IPS DF 19.7 (cell line): ENCODE measurements around the gene FDPS.
"Not testable (repeated sequence)": the region's sequence is repeated elsewhere in the genome, so short reads cannot be mapped to it uniquely, and the experiment has no call there.

Source experiments
- DNase-seq: peaks from one replicate; pipeline ENCODE4 v3.0.0-alpha.2; 2013; ENCODE audit warnings: low read depth, low spot score

Gene FDPS

GRCh38 chr1:155320252-155320651 lies 11.6 kb downstream of the FDPS start:
- DNase-seq, result no peak

- no peak for DNase-seq
Measured at GRCh38 chr1:155320661-155321617, 12.3 kb downstream of the FDPS start, which contains the start of gene RUSC1. TSS of gene RUSC1 (plus strand) at chr1:155320894. CDS start at chr1:155321774, 880 bp downstream.

GRCh38 chr1:155321639-155322503 lies 13.2 kb downstream of the FDPS start:
- no peak for DNase-seq

GRCh38 chr1:155322571-155322952 lies 13.9 kb downstream of the FDPS start:
- no peak for DNase-seq

- no peak for DNase-seq
Measured at GRCh38 chr1:155322953-155323728, 14.5 kb downstream of the FDPS start.

DNA sequence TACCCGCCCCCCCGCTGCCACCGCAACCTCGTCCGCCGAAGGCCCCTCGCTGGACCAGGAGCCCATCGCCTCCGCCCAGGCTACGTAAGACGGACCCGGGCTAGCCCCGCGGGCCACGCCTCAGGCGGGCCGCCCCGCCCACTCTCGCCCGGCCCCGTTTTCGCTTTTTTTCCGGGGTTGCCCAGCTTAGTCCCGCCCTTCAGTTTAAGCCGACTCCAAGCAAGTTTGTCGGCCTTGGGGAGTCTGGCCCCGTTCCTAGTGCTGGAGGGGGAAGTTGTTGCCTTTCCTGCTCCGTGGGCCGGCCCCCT lies 15.0 kb downstream of the FDPS start:
- no peak for DNase-seq

DNA sequence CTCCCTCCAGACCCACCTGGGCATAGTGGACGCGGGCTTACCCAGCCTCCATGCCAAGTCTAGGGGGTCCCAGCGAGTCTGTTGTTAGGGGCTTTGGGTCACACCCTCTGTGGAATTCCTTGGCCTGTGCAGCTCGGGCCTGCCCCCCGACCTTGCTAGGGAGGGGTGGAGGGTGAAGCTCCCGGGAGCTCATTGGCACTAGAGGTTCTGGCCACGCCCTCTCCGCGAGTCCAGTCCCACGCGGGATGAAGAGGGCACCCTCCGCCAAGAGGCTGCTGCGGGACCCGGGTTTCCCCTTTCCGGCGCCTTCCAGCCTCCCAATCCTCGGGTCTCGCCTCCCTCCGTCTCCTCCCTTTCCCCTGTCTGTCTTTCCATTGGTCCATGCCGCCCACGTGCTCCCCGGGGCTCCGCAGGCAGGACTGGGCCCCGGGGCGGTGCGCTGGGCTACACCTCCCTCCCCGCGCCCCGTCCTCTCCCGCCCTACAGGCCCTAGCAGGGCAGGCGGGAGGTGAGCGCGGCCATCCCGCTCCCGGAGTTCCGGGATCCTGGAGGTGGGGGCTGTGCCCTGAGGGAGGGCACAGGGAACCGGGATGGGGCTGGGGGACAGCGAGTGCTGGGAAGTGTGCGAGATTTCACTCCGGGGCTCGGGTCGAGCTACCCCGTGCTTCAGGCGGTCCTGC lies 15.5 kb downstream of the FDPS start:
- peak; percentile 75 for DNase-seq

DNA sequence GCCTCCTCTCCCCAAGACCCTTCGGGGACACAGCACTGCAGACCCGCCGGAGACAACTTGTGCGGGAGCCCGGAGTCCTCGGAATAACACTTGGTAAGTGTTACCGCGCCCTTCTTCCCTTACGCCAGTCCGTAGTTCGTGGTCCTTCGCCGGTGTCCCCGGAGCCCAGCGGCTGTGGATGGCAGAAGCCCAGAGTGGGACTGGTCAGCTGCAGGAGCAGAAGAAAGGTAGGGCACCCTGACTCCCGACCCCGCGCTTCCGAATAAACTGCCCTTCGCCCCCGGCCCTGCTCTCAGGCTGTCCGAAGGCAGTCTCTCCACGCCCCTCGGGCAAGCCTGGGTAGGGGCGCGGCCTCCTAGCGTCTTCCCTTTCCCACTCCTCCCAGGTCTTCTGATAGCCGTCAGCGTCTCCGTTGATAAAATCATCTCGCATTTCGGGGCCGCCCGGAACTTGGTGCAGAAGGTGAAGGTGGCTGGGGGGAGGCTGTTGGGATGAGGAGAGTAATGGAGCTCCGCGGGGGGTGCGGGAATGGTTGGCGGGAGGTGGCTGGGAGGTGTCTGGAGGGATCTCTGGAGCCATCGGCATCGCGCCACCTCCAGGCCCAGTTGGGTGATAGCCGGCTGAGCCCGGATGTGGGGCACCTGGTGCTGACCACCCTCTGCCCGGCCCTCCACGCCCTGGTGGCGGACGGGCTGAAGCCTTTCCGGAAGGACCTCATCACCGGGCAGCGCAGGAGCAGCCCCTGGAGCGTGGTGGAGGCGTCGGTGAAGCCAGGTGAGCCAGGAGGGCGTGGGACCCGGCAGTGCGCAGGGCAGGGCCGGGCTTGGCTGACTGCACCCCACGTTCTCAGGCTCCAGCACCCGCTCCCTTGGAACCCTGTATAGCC lies 16.3 kb downstream of the FDPS start:
- DNase-seq, result no peak

GRCh38 chr1:155325603-155325893 lies 16.9 kb downstream of the FDPS start:
- DNase-seq, result no peak

DNA sequence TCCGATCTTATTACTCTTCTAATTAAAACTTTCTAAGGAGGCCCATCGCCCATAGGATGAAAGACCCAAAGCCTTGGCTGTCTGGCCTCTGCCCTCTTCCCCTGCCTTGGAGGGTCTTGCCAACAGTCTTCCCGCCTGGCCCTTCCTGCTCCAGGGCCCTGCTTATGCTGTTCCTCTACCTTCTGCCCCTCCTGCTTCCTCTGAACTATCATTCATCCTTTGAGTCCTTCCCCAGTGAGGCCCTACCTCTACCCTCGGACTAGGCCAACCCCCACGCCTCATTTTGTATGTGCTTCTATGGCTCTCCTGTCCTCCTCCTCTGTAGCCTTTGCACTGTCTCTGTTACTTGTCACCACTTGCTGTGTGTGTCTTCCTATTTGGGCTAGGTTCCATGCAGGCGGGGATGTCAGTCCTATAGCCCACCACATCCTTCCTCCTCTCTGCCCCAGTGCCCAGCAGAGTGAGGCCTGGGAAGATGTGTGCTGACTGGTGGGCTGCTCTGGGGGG lies 17.4 kb downstream of the FDPS start:
- DNase-seq, result no peak

- no peak for DNase-seq
Measured at GRCh38 chr1:155326631-155327037, 18.0 kb downstream of the FDPS start.

DNA sequence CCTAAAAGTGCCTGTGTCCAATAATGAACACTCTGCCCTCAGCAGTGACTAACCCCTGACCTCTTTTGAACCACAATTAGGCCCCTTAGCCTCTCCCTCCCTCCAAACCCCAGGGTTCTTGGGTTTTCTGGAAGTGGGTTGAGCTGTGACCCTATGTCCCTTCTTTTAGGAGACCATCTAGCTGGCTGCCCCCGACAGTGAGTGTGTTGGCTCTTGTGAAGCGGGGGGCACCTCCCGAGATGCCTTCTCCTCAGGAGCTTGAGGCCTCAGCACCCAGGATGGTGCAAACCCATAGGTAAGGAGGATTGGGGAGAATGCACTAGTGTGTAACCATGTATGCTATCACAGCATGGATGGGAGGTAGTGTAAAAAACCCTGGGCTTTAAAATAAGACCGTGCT lies 19.3 kb downstream of the FDPS start:
- no peak for DNase-seq

GRCh38 chr1:155328856-155329255 lies 20.2 kb downstream of the FDPS start:
- DNase-seq, result not testable (repeated sequence)

- DNase-seq, result no peak
Measured at GRCh38 chr1:155329980-155330598, 21.4 kb downstream of the FDPS start.

GRCh38 chr1:155334962-155335361 lies 26.3 kb downstream of the FDPS start:
- no peak for DNase-seq

- DNase-seq, result no peak
Measured at GRCh38 chr1:155339515-155340097, 30.9 kb downstream of the FDPS start.

DNA sequence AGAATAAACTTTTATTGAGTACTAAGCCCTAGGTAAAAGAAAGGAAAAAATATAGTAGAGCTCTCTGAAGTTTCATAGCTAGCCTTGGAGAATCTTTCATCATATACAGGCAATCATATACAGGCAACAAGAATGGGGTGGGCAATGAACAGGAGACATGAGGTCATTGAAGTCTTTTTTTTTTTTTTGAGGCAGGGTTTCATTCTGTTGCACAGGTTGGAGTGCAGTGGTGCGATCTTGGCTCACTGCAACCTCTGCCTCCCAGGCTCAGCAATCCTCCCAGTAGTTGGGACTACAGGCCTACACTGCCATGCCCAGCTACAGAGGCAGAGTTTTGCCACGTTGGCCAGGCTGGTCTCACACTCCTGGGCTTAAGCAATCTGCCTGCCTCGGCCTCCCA lies 34.2 kb downstream of the FDPS start:
- no peak for DNase-seq

- no peak for DNase-seq
Measured at GRCh38 chr1:155352631-155353030, 44.0 kb downstream of the FDPS start.

DNA sequence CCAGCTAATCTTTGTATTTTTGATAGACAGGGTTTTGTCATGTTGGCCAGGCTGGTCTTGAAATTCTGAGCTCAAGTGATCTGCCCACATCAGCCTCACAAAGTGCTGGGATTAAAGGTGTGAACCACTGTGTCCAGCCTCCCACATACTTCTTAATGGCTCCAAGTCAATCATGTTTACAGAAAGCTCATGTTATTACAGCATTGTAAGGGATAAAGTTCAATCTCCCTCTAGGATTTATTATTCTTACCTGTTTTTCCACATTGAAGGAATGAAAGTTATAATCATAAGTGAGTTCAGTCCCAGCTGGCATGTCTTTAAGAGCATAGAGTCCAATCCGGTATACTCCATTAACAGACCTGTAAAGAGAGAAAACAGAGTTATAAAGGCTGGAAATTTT lies 51.4 kb downstream of the FDPS start:
- no peak for DNase-seq
